ENCODE data around the gene IFT81.

The IFT81 gene

DNA sequence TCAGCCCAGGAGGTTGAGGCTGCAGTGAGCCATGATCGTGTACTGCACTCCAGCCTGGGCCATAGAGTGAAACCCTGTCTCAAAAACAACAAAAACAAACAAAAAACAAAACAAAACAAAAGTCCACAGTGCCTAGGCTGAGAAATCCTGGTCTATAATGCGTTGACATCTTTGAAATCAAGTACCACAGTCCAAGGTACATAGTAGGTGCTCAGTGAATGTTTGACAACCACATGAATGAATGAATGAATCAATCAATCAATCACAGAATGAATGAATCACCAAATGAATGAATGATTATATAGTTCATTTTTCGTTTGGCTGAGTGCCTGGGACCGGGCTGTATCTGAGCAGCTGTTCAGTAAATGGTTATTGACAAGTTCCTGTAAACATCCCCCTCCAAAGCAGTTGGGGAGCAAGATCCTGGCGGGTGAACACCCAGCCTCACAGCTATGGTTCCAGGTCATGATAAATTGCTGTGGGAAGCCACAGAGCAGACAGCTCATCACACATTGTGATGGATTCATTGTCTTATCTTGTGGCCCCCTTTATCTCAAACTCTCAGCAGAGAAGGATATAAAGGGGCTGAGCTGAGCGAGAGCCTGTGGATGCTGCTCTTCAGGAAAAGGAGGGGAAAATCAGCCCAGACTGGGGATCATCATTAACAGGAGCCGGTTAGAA is 30.4 kb upstream of the IFT81 start:
- Histone ChIP-seq H3K27ac (ENCODE audit: low read depth, low read length) (no peak overlapping the region), H3K9ac (ENCODE audit: low read length) (no peak overlapping the region), H2AFZ (ENCODE audit: low read depth, low read length, severe bottlenecking) (no peak overlapping the region), H3K27me3 (ENCODE audit: low read length) (no peaks in the 10 kb centered on the region), H3K79me2 (ENCODE audit: insufficient read depth, low read length) (no peaks in the 10 kb centered on the region), H3K36me3 (ENCODE audit: low read length) (no peaks in the 10 kb centered on the region), H3K9me3 (ENCODE audit: insufficient read depth, low read length) (no peaks in the 10 kb centered on the region), H3F3A (ENCODE audit: insufficient read depth) (no peaks in the 10 kb centered on the region), H3K4me3 (ENCODE audit: insufficient read depth, low read length, poor library complexity, severe bottlenecking) (no peak overlapping the region), H3K9me2 (replicated peaks; ENCODE audit: insufficient read depth, low read length) (no peaks in the 10 kb centered on the region), H3K4me2 (ENCODE audit: low read depth, low read length, poor library complexity, severe bottlenecking) (no peak overlapping the region), H4K20me1 (ENCODE audit: low read depth, low read length) (no peaks in the 10 kb centered on the region)
- TF ChIP-seq, protein P1, sequence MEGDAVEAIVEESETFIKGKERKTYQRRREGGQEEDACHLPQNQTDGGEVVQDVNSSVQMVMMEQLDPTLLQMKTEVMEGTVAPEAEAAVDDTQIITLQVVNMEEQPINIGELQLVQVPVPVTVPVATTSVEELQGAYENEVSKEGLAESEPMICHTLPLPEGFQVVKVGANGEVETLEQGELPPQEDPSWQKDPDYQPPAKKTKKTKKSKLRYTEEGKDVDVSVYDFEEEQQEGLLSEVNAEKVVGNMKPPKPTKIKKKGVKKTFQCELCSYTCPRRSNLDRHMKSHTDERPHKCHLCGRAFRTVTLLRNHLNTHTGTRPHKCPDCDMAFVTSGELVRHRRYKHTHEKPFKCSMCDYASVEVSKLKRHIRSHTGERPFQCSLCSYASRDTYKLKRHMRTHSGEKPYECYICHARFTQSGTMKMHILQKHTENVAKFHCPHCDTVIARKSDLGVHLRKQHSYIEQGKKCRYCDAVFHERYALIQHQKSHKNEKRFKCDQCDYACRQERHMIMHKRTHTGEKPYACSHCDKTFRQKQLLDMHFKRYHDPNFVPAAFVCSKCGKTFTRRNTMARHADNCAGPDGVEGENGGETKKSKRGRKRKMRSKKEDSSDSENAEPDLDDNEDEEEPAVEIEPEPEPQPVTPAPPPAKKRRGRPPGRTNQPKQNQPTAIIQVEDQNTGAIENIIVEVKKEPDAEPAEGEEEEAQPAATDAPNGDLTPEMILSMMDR (IDR thresholded peaks at IDR 0.05; ENCODE audit: insufficient read depth, low read length, poor library complexity, severe bottlenecking), result no peak
- TF ChIP-seq EZH2phosphoT487 (conservative IDR thresholded peaks at IDR 0.05; ENCODE audit: low read length), result no peak

- H3K9me2 ChIP-seq (replicated peaks; ENCODE audit: insufficient read depth, low read length), result no peaks in the 10 kb centered on the region
- H3K4me3 ChIP-seq (ENCODE audit: insufficient read depth, low read length, poor library complexity, severe bottlenecking), result peak overlapping the region; percentile 8
- H2AFZ ChIP-seq (ENCODE audit: low read depth, low read length, severe bottlenecking), result peak overlapping the region; percentile 57
- H3K27me3 ChIP-seq (ENCODE audit: low read length), result no peaks in the 10 kb centered on the region
- no peaks in the 10 kb centered on the region for H3K79me2 ChIP-seq (ENCODE audit: insufficient read depth, low read length)
- peak overlapping the region; percentile 84 for H3K27ac ChIP-seq (ENCODE audit: low read depth, low read length)
- H3F3A ChIP-seq (ENCODE audit: insufficient read depth), result peaks cover 18% of the 10 kb centered on the region; the same call in 1 of the 2 replicates
- no peaks in the 10 kb centered on the region for H4K20me1 ChIP-seq (ENCODE audit: low read depth, low read length)
- H3K9me3 ChIP-seq (ENCODE audit: insufficient read depth, low read length), result no peaks in the 10 kb centered on the region
- H3K36me3 ChIP-seq (ENCODE audit: low read length), result no peaks in the 10 kb centered on the region
- H3K9ac ChIP-seq (ENCODE audit: low read length), result peak overlapping the region; percentile 29
- no peak for TF ChIP-seq EZH2phosphoT487 (conservative IDR thresholded peaks at IDR 0.05; ENCODE audit: low read length)
- TF ChIP-seq, protein P1 (IDR thresholded peaks at IDR 0.05; ENCODE audit: insufficient read depth, low read length, poor library complexity, severe bottlenecking), result peak; percentile 89
- peak overlapping the region; percentile 62 for H3K4me2 ChIP-seq (ENCODE audit: low read depth, low read length, poor library complexity, severe bottlenecking)
Observed at GRCh38 chr12:110100315-110100970, 23.7 kb upstream of the IFT81 start.

GRCh38 chr12:110102255-110102654 is 21.9 kb upstream of the IFT81 start:
- no peak overlapping the region for H3K4me2 ChIP-seq (ENCODE audit: low read depth, low read length, poor library complexity, severe bottlenecking)
- peak overlapping the region; percentile 81 for H2AFZ ChIP-seq (ENCODE audit: low read depth, low read length, severe bottlenecking)

More at GRCh38 chr12:110102255-110102654, 21.9 kb upstream of the IFT81 start:
- TF ChIP-seq EZH2phosphoT487 (conservative IDR thresholded peaks at IDR 0.05; ENCODE audit: low read length), result no peak
- TF ChIP-seq, protein P1 (IDR thresholded peaks at IDR 0.05; ENCODE audit: insufficient read depth, low read length, poor library complexity, severe bottlenecking), result peak; percentile 37
- no peak overlapping the region for H3K9ac ChIP-seq (ENCODE audit: low read length)
- H4K20me1 ChIP-seq (ENCODE audit: low read depth, low read length), result no peaks in the 10 kb centered on the region
- H3K9me3 ChIP-seq (ENCODE audit: insufficient read depth, low read length), result no peaks in the 10 kb centered on the region
- peaks cover 21% of the 10 kb centered on the region; the same call in 1 of the 2 replicates for H3F3A ChIP-seq (ENCODE audit: insufficient read depth)
- no peak overlapping the region for H3K27ac ChIP-seq (ENCODE audit: low read depth, low read length)
- H3K9me2 ChIP-seq (replicated peaks; ENCODE audit: insufficient read depth, low read length), result no peaks in the 10 kb centered on the region
- H3K27me3 ChIP-seq (ENCODE audit: low read length), result no peaks in the 10 kb centered on the region
- no peaks in the 10 kb centered on the region for H3K36me3 ChIP-seq (ENCODE audit: low read length)
- no peak overlapping the region for H3K4me3 ChIP-seq (ENCODE audit: insufficient read depth, low read length, poor library complexity, severe bottlenecking)
- no peaks in the 10 kb centered on the region for H3K79me2 ChIP-seq (ENCODE audit: insufficient read depth, low read length)
